Measurements from ENCODE around the gene EIF2B5.

Gene EIF2B5

DNA sequence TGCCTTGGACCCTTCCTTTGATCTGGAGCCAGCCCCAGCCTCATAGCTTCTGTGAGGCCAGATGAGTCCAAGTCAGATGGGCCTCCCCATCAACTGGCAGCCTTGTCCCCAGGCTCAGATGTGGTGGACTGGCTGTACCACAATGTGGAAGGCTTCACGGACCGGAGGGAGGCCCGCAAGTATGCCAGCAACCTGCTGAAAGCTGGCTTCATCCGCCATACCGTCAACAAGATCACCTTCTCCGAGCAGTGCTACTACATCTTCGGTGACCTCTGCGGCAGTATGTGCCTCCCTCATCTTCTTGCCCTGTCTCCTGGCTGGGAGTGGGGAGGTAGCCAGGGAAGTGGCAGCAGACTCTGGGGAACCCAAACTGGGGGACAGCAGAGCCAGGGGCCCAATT is 32.6 kb downstream of the EIF2B5 start:
- no peak overlapping the region for H4K8ac ChIP-seq (ENCODE audit: low read length)
- 97% methylated on average over 8 of the region's 8 CpGs for WGBS
- peaks cover 38% of the 10 kb centered on the region for H3K79me1 ChIP-seq (replicated peaks; ENCODE audit: low read length, poor library complexity, severe bottlenecking)

DNA sequence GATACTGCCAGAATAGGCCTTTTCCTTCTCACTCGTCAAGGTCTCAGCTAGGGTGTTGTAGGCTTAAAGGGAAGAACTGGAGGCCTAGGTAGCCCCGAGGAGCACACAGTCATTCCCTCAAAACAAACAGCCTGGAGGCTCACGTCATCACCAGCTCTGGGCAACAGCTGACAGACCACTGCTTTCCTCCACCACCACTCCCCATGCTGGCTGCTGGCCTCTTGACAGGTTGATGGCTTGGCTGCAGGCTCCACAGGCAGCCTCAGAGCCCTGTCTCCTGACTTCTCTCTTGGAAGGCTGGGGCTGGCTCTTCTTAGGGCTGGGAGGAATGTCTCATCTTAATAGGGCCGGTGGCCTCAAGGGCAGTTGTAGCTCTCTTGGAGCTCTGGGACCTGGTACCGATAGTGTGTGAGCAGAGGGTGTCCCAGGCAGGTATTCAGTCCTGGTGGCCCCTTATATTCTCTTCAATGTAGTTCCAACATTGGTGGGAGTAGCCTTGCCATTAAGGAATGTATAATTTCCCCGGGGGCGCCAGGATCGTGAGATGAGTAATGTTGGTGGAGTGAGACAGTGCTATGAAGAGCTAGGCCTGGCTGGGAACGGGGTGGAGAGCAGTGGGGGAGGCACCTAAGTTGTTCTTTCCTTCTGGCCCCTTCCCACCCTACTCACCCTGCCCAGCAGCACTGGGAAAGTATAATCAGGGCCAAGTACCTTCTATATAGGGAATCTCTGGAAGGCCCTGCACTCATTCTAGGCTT is 33.4 kb downstream of the EIF2B5 start:
- DNase-seq = peak; percentile 10
- H3K23ac ChIP-seq (ENCODE audit: low read length in 2 of 2) = no peak overlapping the region
- H3K9ac ChIP-seq (ENCODE audit: low read length) = peak overlapping the region; percentile 75
- no peak overlapping the region for H2BK12ac ChIP-seq (ENCODE audit: low read length in 2 of 2)
- peaks cover 67 to 74% of the 10 kb centered on the region in 2 experiments for H3K36me3 ChIP-seq (ENCODE audit: control insufficient read depth in 1 of 2, insufficient read depth in 2 of 2, low read depth in 1 of 2, low read length in 2 of 2)
- H3K14ac ChIP-seq (ENCODE audit: low read length in 2 of 2) = no peak overlapping the region
- no peak overlapping the region for H3K4ac ChIP-seq (ENCODE audit: low read depth in 1 of 2, low read length in 2 of 2)
- 86% methylated on average over 8 of the region's 9 CpGs for WGBS
- H3K4me2 ChIP-seq (ENCODE audit: low read length, poor library complexity, severe bottlenecking) = no peak overlapping the region
- peak overlapping the region; percentile 62 for H3K27ac ChIP-seq (ENCODE audit: low read length, poor library complexity, severe bottlenecking)
- no peak overlapping the region for H3K18ac ChIP-seq (ENCODE audit: low read depth in 1 of 2, low read length in 2 of 2)
- H3K9me3 ChIP-seq (ENCODE audit: control insufficient read depth, low read length) = no peaks in the 10 kb centered on the region
- no peaks in the 10 kb centered on the region for H3K27me3 ChIP-seq (ENCODE audit: control insufficient read depth in 1 of 2, insufficient read depth in 1 of 2, low read length in 2 of 2)
- H2BK5ac ChIP-seq (ENCODE audit: low read depth, low read length, poor library complexity, severe bottlenecking) = no peak overlapping the region
- peaks cover 39% of the 10 kb centered on the region for H3K79me1 ChIP-seq (replicated peaks; ENCODE audit: low read length, poor library complexity, severe bottlenecking)
- no peak overlapping the region for H2AK5ac ChIP-seq (ENCODE audit: low read length, severe bottlenecking)
- peaks cover 28% of the 10 kb centered on the region for H3K4me1 ChIP-seq (ENCODE audit: control insufficient read depth, insufficient read depth, low read depth, low read length)
- H2BK15ac ChIP-seq (ENCODE audit: low read depth, poor library complexity, severe bottlenecking) = no peak overlapping the region
- no peak overlapping the region for H4K8ac ChIP-seq (ENCODE audit: low read length)
- H4K91ac ChIP-seq (ENCODE audit: low read length) = no peak overlapping the region
- H2AFZ ChIP-seq (ENCODE audit: low read depth, low read length) = no peak overlapping the region
- H2BK120ac ChIP-seq (ENCODE audit: low read depth, low read length) = no peak overlapping the region
- peak overlapping the region in 1 of 2 experiments; percentile 43 for H3K4me3 ChIP-seq (ENCODE audit: insufficient read depth in 1 of 2, low read depth in 1 of 2, low read length in 2 of 2)

More for the DNA sequence above, 32.6 kb downstream of the EIF2B5 start:
- Histone ChIP-seq H3K23ac (ENCODE audit: low read length in 2 of 2) (no peak overlapping the region), H2BK12ac (ENCODE audit: low read length in 2 of 2) (no peak overlapping the region), H3K4me2 (ENCODE audit: low read length, poor library complexity, severe bottlenecking) (no peak overlapping the region), H4K91ac (ENCODE audit: low read length) (no peak overlapping the region), H2AFZ (ENCODE audit: low read depth, low read length) (no peak overlapping the region), H3K27me3 (ENCODE audit: control insufficient read depth in 1 of 2, insufficient read depth in 1 of 2, low read length in 2 of 2) (no peaks in the 10 kb centered on the region), H3K27ac (ENCODE audit: low read length, poor library complexity, severe bottlenecking) (peak overlapping the region; percentile 62), H3K4me3 (ENCODE audit: insufficient read depth in 1 of 2, low read depth in 1 of 2, low read length in 2 of 2) (no peak overlapping the region), H3K36me3 (ENCODE audit: control insufficient read depth in 1 of 2, insufficient read depth in 2 of 2, low read depth in 1 of 2, low read length in 2 of 2) (peaks cover 72 to 78% of the 10 kb centered on the region in 2 experiments), H3K4me1 (ENCODE audit: control insufficient read depth, insufficient read depth, low read depth, low read length) (peaks cover 28% of the 10 kb centered on the region), H2BK120ac (ENCODE audit: low read depth, low read length) (no peak overlapping the region), H2BK15ac (ENCODE audit: low read depth, poor library complexity, severe bottlenecking) (no peak overlapping the region), H3K9me3 (ENCODE audit: control insufficient read depth, low read length) (no peaks in the 10 kb centered on the region), H3K14ac (ENCODE audit: low read length in 2 of 2) (no peak overlapping the region), H3K18ac (ENCODE audit: low read depth in 1 of 2, low read length in 2 of 2) (no peak overlapping the region), H2BK5ac (ENCODE audit: low read depth, low read length, poor library complexity, severe bottlenecking) (no peak overlapping the region), H2AK5ac (ENCODE audit: low read length, severe bottlenecking) (no peak overlapping the region), H3K9ac (ENCODE audit: low read length) (peak overlapping the region; percentile 75), H3K4ac (ENCODE audit: low read depth in 1 of 2, low read length in 2 of 2) (no peak overlapping the region)
- DNase-seq = no peak

DNA sequence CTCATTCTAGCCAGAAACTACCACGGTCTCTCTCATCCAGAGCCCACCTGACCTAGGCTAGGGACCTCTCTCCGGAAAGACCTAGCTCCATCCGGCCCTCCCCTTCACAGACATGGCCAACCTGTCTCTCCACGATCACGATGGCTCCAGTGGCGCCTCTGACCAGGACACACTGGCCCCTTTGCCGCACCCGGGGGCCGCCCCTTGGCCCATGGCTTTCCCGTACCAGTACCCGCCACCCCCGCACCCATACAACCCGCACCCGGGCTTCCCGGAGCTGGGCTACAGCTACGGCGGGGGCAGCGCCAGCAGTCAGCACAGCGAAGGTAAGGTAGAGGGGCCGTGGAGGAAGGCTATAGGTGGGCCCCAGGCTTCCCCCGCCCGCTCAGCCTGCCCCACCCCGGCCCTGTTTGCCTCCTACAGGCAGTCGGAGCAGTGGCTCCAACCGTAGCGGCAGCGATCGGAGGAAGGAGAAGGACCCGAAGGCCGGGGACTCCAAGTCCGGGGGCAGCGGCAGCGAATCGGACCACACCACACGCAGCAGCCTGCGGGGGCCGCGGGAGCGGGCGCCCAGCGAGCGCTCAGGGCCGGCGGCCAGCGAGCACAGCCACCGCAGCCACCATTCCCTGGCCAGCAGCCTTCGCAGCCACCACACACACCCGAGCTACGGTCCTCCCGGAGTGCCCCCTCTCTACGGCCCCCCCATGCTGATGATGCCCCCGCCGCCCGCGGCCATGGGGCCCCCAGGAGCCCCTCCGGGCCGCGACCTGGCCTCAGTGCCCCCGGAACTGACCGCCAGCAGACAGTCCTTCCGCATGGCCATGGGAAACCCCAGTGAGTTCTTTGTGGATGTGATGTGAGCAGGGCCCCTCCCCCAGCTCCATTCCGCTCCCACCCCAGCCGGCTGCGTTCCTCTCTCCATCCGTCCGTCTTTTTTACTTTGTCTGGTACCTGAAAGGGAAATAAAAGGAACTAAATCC is 35.0 kb downstream of the EIF2B5 start:
- Histone ChIP-seq H3K4me2 (ENCODE audit: low read length, poor library complexity, severe bottlenecking) (no peak overlapping the region), H2AK5ac (ENCODE audit: low read length, severe bottlenecking) (no peak overlapping the region), H2BK12ac (ENCODE audit: low read length in 2 of 2) (no peak overlapping the region), H3K36me3 (ENCODE audit: control insufficient read depth in 1 of 2, insufficient read depth in 2 of 2, low read depth in 1 of 2, low read length in 2 of 2) (peaks cover 50 to 58% of the 10 kb centered on the region in 2 experiments), H4K91ac (ENCODE audit: low read length) (no peak overlapping the region), H2BK5ac (ENCODE audit: low read depth, low read length, poor library complexity, severe bottlenecking) (no peak overlapping the region), H2AFZ (ENCODE audit: low read depth, low read length) (no peak overlapping the region), H3K23ac (ENCODE audit: low read length in 2 of 2) (no peak overlapping the region), H4K8ac (ENCODE audit: low read length) (no peak overlapping the region), H3K4ac (ENCODE audit: low read depth in 1 of 2, low read length in 2 of 2) (no peak overlapping the region), H3K27ac (ENCODE audit: low read length, poor library complexity, severe bottlenecking) (no peak overlapping the region), H3K4me3 (ENCODE audit: insufficient read depth in 1 of 2, low read depth in 1 of 2, low read length in 2 of 2) (no peak overlapping the region), H2BK120ac (ENCODE audit: low read depth, low read length) (no peak overlapping the region), H3K9me3 (ENCODE audit: control insufficient read depth, low read length) (no peaks in the 10 kb centered on the region), H3K79me1 (replicated peaks; ENCODE audit: low read length, poor library complexity, severe bottlenecking) (peaks cover 32% of the 10 kb centered on the region), H3K4me1 (ENCODE audit: control insufficient read depth, insufficient read depth, low read depth, low read length) (peaks cover 28% of the 10 kb centered on the region), H3K27me3 (ENCODE audit: control insufficient read depth in 1 of 2, insufficient read depth in 1 of 2, low read length in 2 of 2) (no peaks in the 10 kb centered on the region), H3K9ac (ENCODE audit: low read length) (peak overlapping the region; percentile 75), H3K14ac (ENCODE audit: low read length in 2 of 2) (no peak overlapping the region), H3K18ac (ENCODE audit: low read depth in 1 of 2, low read length in 2 of 2) (no peak overlapping the region), H2BK15ac (ENCODE audit: low read depth, poor library complexity, severe bottlenecking) (no peak overlapping the region)
- DNase-seq = no peak
- 97% methylated on average over 52 of the region's 66 CpGs for WGBS

DNA sequence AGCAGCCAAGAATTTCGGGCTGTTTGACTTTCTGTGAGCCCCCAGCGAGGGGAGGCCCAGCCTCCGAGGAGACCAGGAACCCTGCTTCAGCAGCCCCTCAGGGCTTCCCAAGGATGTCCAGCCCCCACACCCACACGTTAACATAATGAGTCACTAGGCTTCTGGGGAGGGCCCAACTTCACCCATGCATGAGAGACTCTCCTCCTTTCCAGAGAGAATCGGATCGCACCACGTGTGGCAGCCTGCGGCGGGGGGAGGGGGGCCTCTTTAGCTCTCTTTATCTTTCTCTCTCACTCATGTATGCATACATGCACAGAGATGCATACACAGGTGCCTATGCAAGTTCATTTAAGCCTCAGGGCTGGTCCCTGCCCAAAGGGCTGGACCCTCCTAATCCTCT is 36.4 kb downstream of the EIF2B5 start:
- Histone ChIP-seq H3K9ac (ENCODE audit: low read length) (peak overlapping the region; percentile 45), H4K91ac (ENCODE audit: low read length) (no peak overlapping the region), H3K36me3 (ENCODE audit: control insufficient read depth in 1 of 2, insufficient read depth in 2 of 2, low read depth in 1 of 2, low read length in 2 of 2) (peaks cover 36 to 44% of the 10 kb centered on the region in 2 experiments), H2AFZ (ENCODE audit: low read depth, low read length) (no peak overlapping the region), H3K4me3 (ENCODE audit: insufficient read depth in 1 of 2, low read depth in 1 of 2, low read length in 2 of 2) (peak overlapping the region in 1 of 2 experiments; percentile 37), H3K9me3 (ENCODE audit: control insufficient read depth, low read length) (no peaks in the 10 kb centered on the region), H3K27ac (ENCODE audit: low read length, poor library complexity, severe bottlenecking) (peak overlapping the region; percentile 84), H4K8ac (ENCODE audit: low read length) (no peak overlapping the region), H2BK5ac (ENCODE audit: low read depth, low read length, poor library complexity, severe bottlenecking) (peak overlapping the region; percentile 79), H2BK120ac (ENCODE audit: low read depth, low read length) (no peak overlapping the region), H3K4ac (ENCODE audit: low read depth in 1 of 2, low read length in 2 of 2) (no peak overlapping the region), H2BK15ac (ENCODE audit: low read depth, poor library complexity, severe bottlenecking) (no peak overlapping the region), H3K14ac (ENCODE audit: low read length in 2 of 2) (no peak overlapping the region), H3K18ac (ENCODE audit: low read depth in 1 of 2, low read length in 2 of 2) (no peak overlapping the region), H3K79me1 (replicated peaks; ENCODE audit: low read length, poor library complexity, severe bottlenecking) (peaks cover 29% of the 10 kb centered on the region), H2AK5ac (ENCODE audit: low read length, severe bottlenecking) (peak overlapping the region; percentile 87), H3K27me3 (ENCODE audit: control insufficient read depth in 1 of 2, insufficient read depth in 1 of 2, low read length in 2 of 2) (no peaks in the 10 kb centered on the region), H2BK12ac (ENCODE audit: low read length in 2 of 2) (no peak overlapping the region), H3K23ac (ENCODE audit: low read length in 2 of 2) (no peak overlapping the region), H3K4me2 (ENCODE audit: low read length, poor library complexity, severe bottlenecking) (no peak overlapping the region), H3K4me1 (ENCODE audit: control insufficient read depth, insufficient read depth, low read depth, low read length) (peaks cover 28% of the 10 kb centered on the region)
- peak; percentile 14 for DNase-seq
- 78% methylated on average over 9 of the region's 9 CpGs for WGBS
